ENCODE measurements around the gene SYT7. TPM values are rescaled to one million over a fixed set of nuclear protein-coding genes. Genes with fewer than 3 reads are reported as not detected.

The SYT7 gene
- total and polyA plus RNA-seq, 2 donors (not counting 1 experiment from before 2014, with no cell fraction given), result not detected

- Mint-ChIP-seq H3K27me3 (peaks cover 72% of the 10 kb centered on the region), H3K4me1 (peaks cover under 1% of the 10 kb centered on the region), H3K9me3 (ENCODE audit: insufficient read depth) (no peaks in the 10 kb centered on the region), H3K4me3 (no peak overlapping the region), H3K27ac (no peak overlapping the region)
- Histone ChIP-seq H3K4me2 (replicated peaks; ENCODE audit: low read depth, low read length, poor library complexity, severe bottlenecking) (no peak overlapping the region), H4K20me1 (ENCODE audit: control insufficient read depth, insufficient read depth, low read length, poor library complexity, severe bottlenecking) (no peaks in the 10 kb centered on the region), H3K9me3 (ENCODE audit: control extremely low read depth in 1 of 3, control insufficient read depth in 2 of 3, insufficient read depth in 1 of 3, low read length in 2 of 3) (no peaks in the 10 kb centered on the region), H3K9ac (ENCODE audit: low read length) (no peak overlapping the region), H3K4me1 (ENCODE audit: control insufficient read depth in 2 of 2, insufficient read depth in 2 of 2, low read length in 2 of 2) (peaks cover 0 to 1% of the 10 kb centered on the region in 2 donors), H3K79me2 (ENCODE audit: control insufficient read depth, insufficient read depth, low read length) (no peaks in the 10 kb centered on the region), H3K27ac (ENCODE audit: low read length in 2 of 2) (no peak overlapping the region), H3K27me3 (replicated peaks in 1 of 4; ENCODE audit: control extremely low read depth in 1 of 4, control insufficient read depth in 3 of 4, insufficient read depth in 4 of 4, low read length in 3 of 4) (peaks cover 0 to 37% (median 7%) of the 10 kb centered on the region in 4 experiments), H3K36me3 (replicated peaks in 1 of 2; ENCODE audit: control extremely low read depth in 1 of 2, control insufficient read depth in 1 of 2, extremely low read depth in 1 of 2, insufficient read depth in 2 of 2, low read length in 1 of 2) (no peaks in the 10 kb centered on the region), H2AFZ (ENCODE audit: insufficient read depth, low read depth, low read length, poor library complexity, severe bottlenecking) (no peak overlapping the region), H3K4me3 (ENCODE audit: control extremely low read depth in 1 of 5, extremely low read depth in 1 of 5, insufficient read depth in 1 of 5, low read depth in 2 of 5, low read length in 4 of 5) (no peak overlapping the region)
- no peak for TF ChIP-seq EZH2 (IDR thresholded peaks at IDR 0.05; ENCODE audit: borderline replicate concordance, insufficient read depth, low read depth, low read length, poor library complexity, severe bottlenecking)
- TF ChIP-seq CTCF (IDR thresholded peaks at IDR 0.05), result no peak
- no peak for DNase-seq
- CTCF ChIA-PET, result interaction anchor here (1.1 kb wide), 1 partner anchor 80 kb away, joined by 3 read pairs; a partner anchor contains a TSS
- ATAC-seq (ENCODE audit: low read depth), result no peak
- intact Hi-C loops (cut with micrococcal nuclease), result no loop called here
- POLR2A ChIA-PET, result no interaction called here
- 10% methylated on average over 4 of the region's 6 CpGs for WGBS (ENCODE audit: insufficient coverage)
Observed at GRCh38 chr11:61560751-61561150, 20.1 kb downstream of the SYT7 start.

GRCh38 chr11:61556621-61557020 lies 24.3 kb downstream of the SYT7 start:
- ATAC-seq (ENCODE audit: low read depth) (no peak), DNase-seq (no peak)
- peaks cover 68% of the 10 kb centered on the region for H3K27me3 Mint-ChIP-seq
- intact Hi-C loops (cut with micrococcal nuclease), result no loop called here
- Histone ChIP-seq H3K4me1 (ENCODE audit: control insufficient read depth in 2 of 2, insufficient read depth in 2 of 2, low read length in 2 of 2) (peaks cover 0 to 8% of the 10 kb centered on the region in 2 donors), H3K27me3 (replicated peaks in 1 of 4; ENCODE audit: control extremely low read depth in 1 of 4, control insufficient read depth in 3 of 4, insufficient read depth in 4 of 4, low read length in 3 of 4) (peaks cover 0 to 55% (median 9%) of the 10 kb centered on the region in 4 experiments), H3K4me2 (replicated peaks; ENCODE audit: low read depth, low read length, poor library complexity, severe bottlenecking) (no peak overlapping the region), H3K36me3 (replicated peaks in 1 of 2; ENCODE audit: control extremely low read depth in 1 of 2, control insufficient read depth in 1 of 2, extremely low read depth in 1 of 2, insufficient read depth in 2 of 2, low read length in 1 of 2) (no peaks in the 10 kb centered on the region), H3K4me3 (ENCODE audit: control extremely low read depth in 1 of 5, extremely low read depth in 1 of 5, insufficient read depth in 1 of 5, low read depth in 2 of 5, low read length in 4 of 5) (no peak overlapping the region), H4K20me1 (ENCODE audit: control insufficient read depth, insufficient read depth, low read length, poor library complexity, severe bottlenecking) (no peaks in the 10 kb centered on the region), H2AFZ (ENCODE audit: insufficient read depth, low read depth, low read length, poor library complexity, severe bottlenecking) (no peak overlapping the region), H3K27ac (ENCODE audit: low read length in 2 of 2) (no peak overlapping the region), H3K9ac (ENCODE audit: low read length) (no peak overlapping the region), H3K79me2 (ENCODE audit: control insufficient read depth, insufficient read depth, low read length) (no peaks in the 10 kb centered on the region), H3K9me3 (ENCODE audit: control extremely low read depth in 1 of 3, control insufficient read depth in 2 of 3, insufficient read depth in 1 of 3, low read length in 2 of 3) (no peaks in the 10 kb centered on the region)
- no peak overlapping the region for H3K27ac Mint-ChIP-seq
- peaks cover 6% of the 10 kb centered on the region for H3K4me1 Mint-ChIP-seq
- ChIA-PET CTCF (no interaction called here), POLR2A (no interaction called here)
- H3K4me3 Mint-ChIP-seq, result no peak overlapping the region
- WGBS (ENCODE audit: insufficient coverage), result 82% methylated on average over 3 of the region's 3 CpGs
- H3K9me3 Mint-ChIP-seq (ENCODE audit: insufficient read depth), result no peaks in the 10 kb centered on the region
- TF ChIP-seq EZH2 (IDR thresholded peaks at IDR 0.05; ENCODE audit: borderline replicate concordance, insufficient read depth, low read depth, low read length, poor library complexity, severe bottlenecking) (no peak), CTCF (IDR thresholded peaks at IDR 0.05) (no peak)
